ENCODE results near the gene DRC3.

GRCh38 chr17:17981330-17981729 lies 8.7 kb downstream of the DRC3 start:
- TF ChIP-seq HDGF (IDR thresholded peaks at IDR 0.05; ENCODE audit: borderline replicate concordance) (no peak), SP1 (IDR thresholded peaks at IDR 0.05) (no peak), FOXA1 (IDR thresholded peaks at IDR 0.05) (no peak), TARDBP (IDR thresholded peaks at IDR 0.05) (no peak), ELF4 (IDR thresholded peaks at IDR 0.05) (no peak), ZNF384 (IDR thresholded peaks at IDR 0.05) (no peak), SUZ12 (IDR thresholded peaks at IDR 0.05) (no peak), ARNT (IDR thresholded peaks at IDR 0.05) (no peak), FOXM1 (IDR thresholded peaks at IDR 0.05; ENCODE audit: borderline replicate concordance) (no peak), NFRKB (IDR thresholded peaks at IDR 0.05) (no peak), CTBP1 (IDR thresholded peaks at IDR 0.05; ENCODE audit: borderline replicate concordance) (no peak), BHLHE40 (IDR thresholded peaks at IDR 0.05; ENCODE audit: borderline replicate concordance) (no peak), LEF1 (IDR thresholded peaks at IDR 0.05; ENCODE audit: borderline replicate concordance) (no peak), FOXK2 (IDR thresholded peaks at IDR 0.05) (no peak)

Measured in HEK293T (cell line).